ENCODE results near the gene RAPGEF4.

Gene RAPGEF4

GRCh38 chr2:172823261-172823850, 87.7 kb downstream of the RAPGEF4 start:
- DNase-seq (ENCODE audit: low read depth, low spot score) = no peak

- DNase-seq (ENCODE audit: low read depth, low spot score) = no peak
Measured at GRCh38 chr2:172826522-172826921, 90.9 kb downstream of the RAPGEF4 start.

- DNase-seq (ENCODE audit: low read depth, low spot score) = no peak
Measured at GRCh38 chr2:172829229-172829628, 93.6 kb downstream of the RAPGEF4 start.

GRCh38 chr2:172830482-172830881, 94.8 kb downstream of the RAPGEF4 start:
- DNase-seq (ENCODE audit: low read depth, low spot score) = no peak

GRCh38 chr2:172833898-172834297, 98.3 kb downstream of the RAPGEF4 start:
- DNase-seq (ENCODE audit: low read depth, low spot score) = no peak

GRCh38 chr2:172834881-172835280, 99.2 kb downstream of the RAPGEF4 start:
- no peak for DNase-seq (ENCODE audit: low read depth, low spot score)

GRCh38 chr2:172836347-172836821, 100.7 kb downstream of the RAPGEF4 start:
- DNase-seq (ENCODE audit: low read depth, low spot score) = no peak

GRCh38 chr2:172836827-172837226, 101.2 kb downstream of the RAPGEF4 start:
- no peak for DNase-seq (ENCODE audit: low read depth, low spot score)

- no peak for DNase-seq (ENCODE audit: low read depth, low spot score)
Measured at GRCh38 chr2:172839446-172839845, 103.8 kb downstream of the RAPGEF4 start.

GRCh38 chr2:172842511-172843265, 107.0 kb downstream of the RAPGEF4 start:
- no peak for DNase-seq (ENCODE audit: low read depth, low spot score)

GRCh38 chr2:172843266-172843582, 107.6 kb downstream of the RAPGEF4 start:
- DNase-seq (ENCODE audit: low read depth, low spot score) = no peak

GRCh38 chr2:172843902-172844715, 108.5 kb downstream of the RAPGEF4 start:
- DNase-seq (ENCODE audit: low read depth, low spot score) = no peak

- no peak for DNase-seq (ENCODE audit: low read depth, low spot score)
Measured at GRCh38 chr2:172845028-172845630, 109.5 kb downstream of the RAPGEF4 start.

- DNase-seq (ENCODE audit: low read depth, low spot score) = no peak
Measured at GRCh38 chr2:172846551-172846950, 110.9 kb downstream of the RAPGEF4 start.

GRCh38 chr2:172847188-172847587, 111.5 kb downstream of the RAPGEF4 start:
- no peak for DNase-seq (ENCODE audit: low read depth, low spot score)

GRCh38 chr2:172848519-172848918, 112.9 kb downstream of the RAPGEF4 start:
- no peak for DNase-seq (ENCODE audit: low read depth, low spot score)

GRCh38 chr2:172849519-172850217, 114.0 kb downstream of the RAPGEF4 start:
- no peak for DNase-seq (ENCODE audit: low read depth, low spot score)

GRCh38 chr2:172855588-172855987, 119.9 kb downstream of the RAPGEF4 start:
- no peak for DNase-seq (ENCODE audit: low read depth, low spot score)

GRCh38 chr2:172856606-172857005, 121.0 kb downstream of the RAPGEF4 start:
- DNase-seq (ENCODE audit: low read depth, low spot score) = no peak

GRCh38 chr2:172858473-172858745, 122.8 kb downstream of the RAPGEF4 start:
- DNase-seq (ENCODE audit: low read depth, low spot score) = no peak

GRCh38 chr2:172859581-172860335, 124.1 kb downstream of the RAPGEF4 start:
- DNase-seq (ENCODE audit: low read depth, low spot score) = no peak
